ENCODE results near the gene KRTAP12-3. TPM values are rescaled to one million over a fixed set of nuclear protein-coding genes. Genes with fewer than 3 reads are reported as not detected.

KRTAP12-3 gene
- polyA plus RNA-seq, 3 donors: not detected

- no peak overlapping the region for H3K27ac Mint-ChIP-seq
Measured at GRCh38 chr21:44628707-44629391, 28.9 kb upstream of the KRTAP12-3 start.

GRCh38 chr21:44630440-44630839, 27.3 kb upstream of the KRTAP12-3 start:
- no peaks in the 10 kb centered on the region for H3K79me2 ChIP-seq (ENCODE audit: insufficient read depth, low read length)
- Mint-ChIP-seq H3K4me3 (no peak overlapping the region), H3K36me3 (no peaks in the 10 kb centered on the region), H3K27me3 (ENCODE audit: low read depth in 3 of 3) (peaks cover 6 to 21% (median 9%) of the 10 kb centered on the region in 3 donors), H3K4me1 (no peaks in the 10 kb centered on the region), H3K9me3 (peaks cover 23 to 50% (median 40%) of the 10 kb centered on the region in 7 donors), H3K27ac (no peak overlapping the region)
- TF ChIP-seq CTCF (IDR thresholded peaks at IDR 0.05): no peak
- peaks cover 19 to 30% of the 10 kb centered on the region in 2 donors for H3K9me3 ChIP-seq (replicated peaks in 1 of 2; ENCODE audit: control insufficient read depth in 1 of 2, insufficient read depth in 1 of 2, low read length in 2 of 2)
- no peaks in the 10 kb centered on the region for H3K4me1 ChIP-seq (ENCODE audit: control insufficient read depth in 1 of 2, insufficient read depth in 2 of 2, low read length in 2 of 2)
- no peak overlapping the region for H3K9ac ChIP-seq (ENCODE audit: insufficient read depth, low read length, poor library complexity, severe bottlenecking)
- H4K20me1 ChIP-seq (ENCODE audit: insufficient read depth, low read length): no peaks in the 10 kb centered on the region
- H3K27ac ChIP-seq (ENCODE audit: low read depth in 1 of 2, low read length in 2 of 2): no peak overlapping the region
- 80% methylated on average over 1 of the region's 2 CpGs for WGBS (ENCODE audit: insufficient coverage)
- no peak overlapping the region for H3K4me3 ChIP-seq (replicated peaks in 1 of 3; ENCODE audit: low read depth in 2 of 3, low read length in 3 of 3)
- no peak for DNase-seq
- H3K27me3 ChIP-seq (ENCODE audit: control insufficient read depth in 2 of 2, insufficient read depth in 2 of 2, low read length in 2 of 2): no peaks in the 10 kb centered on the region
- H3K36me3 ChIP-seq (replicated peaks in 1 of 2; ENCODE audit: control insufficient read depth in 1 of 2, insufficient read depth in 2 of 2, low read length in 2 of 2): no peaks in the 10 kb centered on the region
- no peak overlapping the region for H3K4me2 ChIP-seq (replicated peaks; ENCODE audit: extremely low read depth, low read length, poor library complexity, severe bottlenecking)
- no peak overlapping the region for H2AFZ ChIP-seq (ENCODE audit: insufficient read depth, low read depth, low read length, poor library complexity, severe bottlenecking)
- intact Hi-C loops (cut with micrococcal nuclease): no loop called here

More at GRCh38 chr21:44628707-44629391, 28.9 kb upstream of the KRTAP12-3 start:
- H3K27me3 Mint-ChIP-seq (ENCODE audit: low read depth in 3 of 3): peaks cover 6 to 19% (median 7%) of the 10 kb centered on the region in 3 donors
- H3K4me2 ChIP-seq (replicated peaks; ENCODE audit: extremely low read depth, low read length, poor library complexity, severe bottlenecking): no peak overlapping the region
- no peak for DNase-seq
- no peak overlapping the region for H3K27ac ChIP-seq (ENCODE audit: low read depth in 1 of 2, low read length in 2 of 2)
- TF ChIP-seq CTCF (IDR thresholded peaks at IDR 0.05): no peak
- intact Hi-C loops (cut with micrococcal nuclease): no loop called here
- 83% methylated on average over 18 of the region's 18 CpGs for WGBS (ENCODE audit: insufficient coverage)
- no peaks in the 10 kb centered on the region for H3K36me3 Mint-ChIP-seq
- H3K4me3 Mint-ChIP-seq: no peak overlapping the region
- H3K27me3 ChIP-seq (ENCODE audit: control insufficient read depth in 2 of 2, insufficient read depth in 2 of 2, low read length in 2 of 2): no peaks in the 10 kb centered on the region
- no peak overlapping the region for H3K4me3 ChIP-seq (replicated peaks in 1 of 3; ENCODE audit: low read depth in 2 of 3, low read length in 3 of 3)
- H3K36me3 ChIP-seq (replicated peaks in 1 of 2; ENCODE audit: control insufficient read depth in 1 of 2, insufficient read depth in 2 of 2, low read length in 2 of 2): no peaks in the 10 kb centered on the region
- no peak overlapping the region for H2AFZ ChIP-seq (ENCODE audit: insufficient read depth, low read depth, low read length, poor library complexity, severe bottlenecking)
- no peaks in the 10 kb centered on the region for H4K20me1 ChIP-seq (ENCODE audit: insufficient read depth, low read length)
- H3K4me1 Mint-ChIP-seq: no peaks in the 10 kb centered on the region
- peaks cover 29 to 34% of the 10 kb centered on the region in 2 donors for H3K9me3 ChIP-seq (replicated peaks in 1 of 2; ENCODE audit: control insufficient read depth in 1 of 2, insufficient read depth in 1 of 2, low read length in 2 of 2)
- no peaks in the 10 kb centered on the region for H3K4me1 ChIP-seq (ENCODE audit: control insufficient read depth in 1 of 2, insufficient read depth in 2 of 2, low read length in 2 of 2)
- H3K9ac ChIP-seq (ENCODE audit: insufficient read depth, low read length, poor library complexity, severe bottlenecking): no peak overlapping the region
- H3K9me3 Mint-ChIP-seq: peaks cover 31 to 63% (median 52%) of the 10 kb centered on the region in 7 donors
- no peaks in the 10 kb centered on the region for H3K79me2 ChIP-seq (ENCODE audit: insufficient read depth, low read length)
